WERI-Rb-1 (cell line): ENCODE data around the gene ZC3H18.

Experiments used
- DNase-seq: peaks from one replicate; pipeline ENCODE4 v3.0.0-alpha.2; 2020
- H3K27ac ChIP-seq: fragments of 250-450 bp; sonication (Bioruptor Pico); 2 replicates; pipeline ENCODE4 v1.5.1; 2020; ENCODE audit warnings: mild to moderate bottlenecking, moderate library complexity
- H3K27me3 ChIP-seq: fragments of 250-450 bp; sonication (Bioruptor Pico); 2 replicates; pipeline ENCODE4 v1.5.1; 2021; ENCODE audit warnings: mild to moderate bottlenecking, low read depth, moderate library complexity; ENCODE audit not compliant: insufficient read depth, severe bottlenecking
- H3K36me3 ChIP-seq: fragments of 250-450 bp; sonication (Bioruptor Pico); 2 replicates; pipeline ENCODE4 v1.5.1; 2020; ENCODE audit warnings: mild to moderate bottlenecking, moderate library complexity
- H3K4me3 ChIP-seq: 2 replicates; pipeline ENCODE4 v1.5.1; 2011; ENCODE audit warnings: low read depth, mild to moderate bottlenecking, control low read depth, low read length
- H3K9me3 ChIP-seq: fragments of 250-450 bp; sonication (Bioruptor Pico); 2 replicates; pipeline ENCODE4 v1.5.1; 2021; ENCODE audit warnings: mild to moderate bottlenecking, moderate library complexity; ENCODE audit not compliant: severe bottlenecking
- TF ChIP-seq, protein P1 (sequence below): IDR thresholded peaks from 2 replicates; pipeline ENCODE4 v1.5.1; 2011; ENCODE audit warnings: low read depth, mild to moderate bottlenecking, control low read depth, inconsistent platforms, low read length

The ZC3H18 gene

GRCh38 chr16:88549671-88550245 lies 20.4 kb upstream of the ZC3H18 start:
- peaks cover 3% of the 10 kb centered on the region for H3K27me3 ChIP-seq
- no peak for DNase-seq
- H3K4me3 ChIP-seq = no peak overlapping the region
- H3K9me3 ChIP-seq = no peaks in the 10 kb centered on the region
- TF ChIP-seq, protein P1, sequence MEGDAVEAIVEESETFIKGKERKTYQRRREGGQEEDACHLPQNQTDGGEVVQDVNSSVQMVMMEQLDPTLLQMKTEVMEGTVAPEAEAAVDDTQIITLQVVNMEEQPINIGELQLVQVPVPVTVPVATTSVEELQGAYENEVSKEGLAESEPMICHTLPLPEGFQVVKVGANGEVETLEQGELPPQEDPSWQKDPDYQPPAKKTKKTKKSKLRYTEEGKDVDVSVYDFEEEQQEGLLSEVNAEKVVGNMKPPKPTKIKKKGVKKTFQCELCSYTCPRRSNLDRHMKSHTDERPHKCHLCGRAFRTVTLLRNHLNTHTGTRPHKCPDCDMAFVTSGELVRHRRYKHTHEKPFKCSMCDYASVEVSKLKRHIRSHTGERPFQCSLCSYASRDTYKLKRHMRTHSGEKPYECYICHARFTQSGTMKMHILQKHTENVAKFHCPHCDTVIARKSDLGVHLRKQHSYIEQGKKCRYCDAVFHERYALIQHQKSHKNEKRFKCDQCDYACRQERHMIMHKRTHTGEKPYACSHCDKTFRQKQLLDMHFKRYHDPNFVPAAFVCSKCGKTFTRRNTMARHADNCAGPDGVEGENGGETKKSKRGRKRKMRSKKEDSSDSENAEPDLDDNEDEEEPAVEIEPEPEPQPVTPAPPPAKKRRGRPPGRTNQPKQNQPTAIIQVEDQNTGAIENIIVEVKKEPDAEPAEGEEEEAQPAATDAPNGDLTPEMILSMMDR = no peak
- no peaks in the 10 kb centered on the region for H3K36me3 ChIP-seq
- H3K27ac ChIP-seq = no peak overlapping the region

- Histone ChIP-seq H3K9me3 (no peaks in the 10 kb centered on the region), H3K4me3 (no peak overlapping the region), H3K36me3 (no peaks in the 10 kb centered on the region), H3K27me3 (peaks cover 3% of the 10 kb centered on the region), H3K27ac (no peak overlapping the region)
- DNase-seq = no peak
- TF ChIP-seq, protein P1 = no peak
These were observed 19.9 kb upstream of the ZC3H18 start for GRCh38 chr16:88550246-88550661.

- TF ChIP-seq, protein P1 = no peak
- no peak overlapping the region for H3K27ac ChIP-seq
- H3K27me3 ChIP-seq = no peaks in the 10 kb centered on the region
- no peaks in the 10 kb centered on the region for H3K9me3 ChIP-seq
- no peak overlapping the region for H3K4me3 ChIP-seq
- H3K36me3 ChIP-seq = no peaks in the 10 kb centered on the region
- no peak for DNase-seq
These were observed 18.0 kb upstream of the ZC3H18 start for GRCh38 chr16:88552166-88552565.

DNA sequence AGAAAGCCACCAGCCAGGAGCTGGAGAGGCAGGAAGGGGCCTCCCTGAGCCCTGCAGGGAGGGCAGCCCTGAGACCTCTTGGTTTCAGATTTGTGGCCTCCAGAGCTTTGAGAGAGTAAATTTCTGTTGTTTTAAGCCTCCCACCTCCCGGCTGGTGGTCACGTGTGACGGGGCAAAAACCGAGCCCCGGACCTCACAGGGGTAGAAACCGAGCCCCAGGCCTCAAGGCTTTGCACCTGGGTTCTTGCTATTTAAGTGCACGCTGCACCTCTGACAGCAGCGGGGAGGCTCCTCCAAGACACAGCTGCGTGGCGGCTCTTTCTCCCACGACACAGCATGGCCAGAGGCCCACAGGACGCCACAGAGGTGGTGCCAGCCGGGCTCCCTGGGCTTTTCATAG lies 17.4 kb upstream of the ZC3H18 start:
- no peaks in the 10 kb centered on the region for H3K27me3 ChIP-seq

GRCh38 chr16:88553739-88554138 lies 16.5 kb upstream of the ZC3H18 start:
- Histone ChIP-seq H3K36me3 (no peaks in the 10 kb centered on the region), H3K9me3 (no peaks in the 10 kb centered on the region), H3K27ac (no peak overlapping the region), H3K4me3 (no peak overlapping the region), H3K27me3 (no peaks in the 10 kb centered on the region)
- TF ChIP-seq, protein P1 = no peak
- no peak for DNase-seq

More for the DNA sequence above, 17.4 kb upstream of the ZC3H18 start:
- TF ChIP-seq, protein P1 = no peak
- no peak for DNase-seq
- Histone ChIP-seq H3K27ac (no peak overlapping the region), H3K9me3 (no peaks in the 10 kb centered on the region), H3K36me3 (no peaks in the 10 kb centered on the region), H3K4me3 (no peak overlapping the region)

GRCh38 chr16:88554711-88555264 lies 15.4 kb upstream of the ZC3H18 start:
- Histone ChIP-seq H3K27ac (no peak overlapping the region), H3K36me3 (no peaks in the 10 kb centered on the region), H3K27me3 (no peaks in the 10 kb centered on the region), H3K9me3 (no peaks in the 10 kb centered on the region), H3K4me3 (no peak overlapping the region)
- DNase-seq = peak; percentile 21
- TF ChIP-seq, protein P1 = no peak
